Smooth muscle cell (in vitro differentiated cells): ENCODE results near the gene SORCS2. TPM values are rescaled to one million over a fixed set of nuclear protein-coding genes. Genes with fewer than 3 reads are reported as not detected.

Source experiments
- DNase-seq: peaks from one replicate; lab custom pipeline; 2025; ENCODE audit not compliant: unreplicated experiment; lab: John Stamatoyannopoulos, UW
- H2AFZ ChIP-seq: fragments of 200-600 bp; sonication (generic); 2 replicates; pipeline ENCODE4 v1.6.0; 2016; ENCODE audit warnings: antibody characterized with exemption, low read depth, mild to moderate bottlenecking
- H3F3A ChIP-seq: fragments of 200-600 bp; sonication (generic); 2 replicates; pipeline ENCODE4 v1.6.0; 2017; ENCODE audit warnings: antibody characterized with exemption, low read depth
- H3K27ac ChIP-seq: fragments of 200-600 bp; sonication (generic); 2 replicates; pipeline ENCODE4 v1.5.1; 2016; ENCODE audit warnings: low read depth, mild to moderate bottlenecking
- H3K27me3 ChIP-seq: fragments of 200-600 bp; sonication (generic); 2 replicates; pipeline ENCODE4 v1.6.1; 2016; ENCODE audit warnings: low read depth, mild to moderate bottlenecking
- H3K36me3 ChIP-seq: fragments of 200-600 bp; sonication (generic); 2 replicates; pipeline ENCODE4 v1.5.1; 2016; ENCODE audit warnings: low read depth
- H3K4me1 ChIP-seq: fragments of 200-600 bp; sonication (generic); 2 replicates; pipeline ENCODE4 v1.5.1; 2016; ENCODE audit warnings: low read depth
- H3K4me2 ChIP-seq: fragments of 200-600 bp; sonication (generic); 2 replicates; pipeline ENCODE4 v1.6.0; 2016; ENCODE audit warnings: mild to moderate bottlenecking
- H3K4me3 ChIP-seq: fragments of 200-600 bp; sonication (generic); 2 replicates; pipeline ENCODE4 v1.5.1; 2016; ENCODE audit warnings: mild to moderate bottlenecking
- H3K79me2 ChIP-seq: fragments of 200-600 bp; sonication (generic); 2 replicates; pipeline ENCODE4 v1.6.0; 2016; ENCODE audit warnings: low read depth, mild to moderate bottlenecking
- H3K9ac ChIP-seq: fragments of 200-600 bp; sonication (generic); 2 replicates; pipeline ENCODE4 v1.6.0; 2016; ENCODE audit warnings: low read depth
- H3K9me3 ChIP-seq: fragments of 200-600 bp; sonication (generic); replicated peaks from 2 replicates; pipeline ENCODE4 v1.5.1; 2016; ENCODE audit warnings: low read depth
- H4K20me1 ChIP-seq: fragments of 200-600 bp; sonication (generic); 2 replicates; pipeline ENCODE4 v1.6.0; 2016; ENCODE audit warnings: low read depth
- WGBS: methylation state at CpG from one replicate; pipeline ENCODE4 v1.1.7; 2016; ENCODE audit warnings: low lambda C conversion rate; 5-methylcytosine and 5-hydroxymethylcytosine counted together
- polyA plus RNA-seq: library from polyadenylated mRNA; unstranded; fragments of >200 nt; fragmentation: Nextera tagmentation; extraction: Ambion mirVana; gene quantifications from 2 replicates; pipeline ENCODE4 v1.2.1, GENCODE V29; 2016
- total RNA-seq: library from RNA; depleted of rRNA; stranded (reverse); fragments of >200 nt; gene quantifications from 2 replicates; pipeline ENCODE4 v1.2.3, GENCODE V29; 2014
- TF ChIP-seq, protein P1 (sequence below): fragments of 200-600 bp; sonication (generic); IDR thresholded peaks from 2 replicates; pipeline ENCODE4 v1.5.1; 2017; ENCODE audit warnings: borderline replicate concordance, mild to moderate bottlenecking, antibody characterized with exemption; ENCODE audit not compliant: insufficient read depth, poor library complexity, severe bottlenecking

SORCS2 gene
- total and polyA plus RNA-seq, 2 experiments from 2014 or later, result 5.2 to 9.3 TPM

DNA sequence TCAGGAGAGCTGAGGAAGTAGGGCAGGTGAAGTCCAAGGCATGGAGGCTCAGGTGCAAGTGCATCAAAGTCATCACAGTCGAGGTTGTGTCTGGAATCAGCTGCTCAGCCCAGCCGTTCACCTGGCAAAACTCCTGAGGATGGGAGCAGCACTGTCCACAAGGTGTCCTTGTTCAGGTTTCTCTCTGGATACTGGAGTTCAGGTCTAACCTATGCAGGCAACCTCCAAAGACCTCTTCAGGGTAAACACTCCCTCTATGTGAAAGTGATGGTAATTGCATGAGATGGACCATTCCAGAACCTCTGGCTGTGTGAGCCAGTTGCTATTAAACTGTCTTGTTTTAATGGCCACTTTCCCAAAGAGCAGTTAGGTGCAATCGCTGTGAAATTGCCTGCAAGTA, 362.6 kb downstream of the SORCS2 start:
- Histone ChIP-seq H3K27me3 (no peaks in the 10 kb centered on the region), H3K79me2 (no peaks in the 10 kb centered on the region), H2AFZ (no peak overlapping the region), H3K4me1 (no peaks in the 10 kb centered on the region), H3K4me2 (no peak overlapping the region), H3K36me3 (no peaks in the 10 kb centered on the region), H3K9ac (no peak overlapping the region), H4K20me1 (no peaks in the 10 kb centered on the region), H3K9me3 (peaks cover 6% of the 10 kb centered on the region), H3K27ac (no peak overlapping the region), H3F3A (no peaks in the 10 kb centered on the region), H3K4me3 (no peak overlapping the region)
- no peak for DNase-seq
- WGBS, result 76% methylated on average over 3 of the region's 3 CpGs
- TF ChIP-seq, protein P1, sequence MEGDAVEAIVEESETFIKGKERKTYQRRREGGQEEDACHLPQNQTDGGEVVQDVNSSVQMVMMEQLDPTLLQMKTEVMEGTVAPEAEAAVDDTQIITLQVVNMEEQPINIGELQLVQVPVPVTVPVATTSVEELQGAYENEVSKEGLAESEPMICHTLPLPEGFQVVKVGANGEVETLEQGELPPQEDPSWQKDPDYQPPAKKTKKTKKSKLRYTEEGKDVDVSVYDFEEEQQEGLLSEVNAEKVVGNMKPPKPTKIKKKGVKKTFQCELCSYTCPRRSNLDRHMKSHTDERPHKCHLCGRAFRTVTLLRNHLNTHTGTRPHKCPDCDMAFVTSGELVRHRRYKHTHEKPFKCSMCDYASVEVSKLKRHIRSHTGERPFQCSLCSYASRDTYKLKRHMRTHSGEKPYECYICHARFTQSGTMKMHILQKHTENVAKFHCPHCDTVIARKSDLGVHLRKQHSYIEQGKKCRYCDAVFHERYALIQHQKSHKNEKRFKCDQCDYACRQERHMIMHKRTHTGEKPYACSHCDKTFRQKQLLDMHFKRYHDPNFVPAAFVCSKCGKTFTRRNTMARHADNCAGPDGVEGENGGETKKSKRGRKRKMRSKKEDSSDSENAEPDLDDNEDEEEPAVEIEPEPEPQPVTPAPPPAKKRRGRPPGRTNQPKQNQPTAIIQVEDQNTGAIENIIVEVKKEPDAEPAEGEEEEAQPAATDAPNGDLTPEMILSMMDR, result no peak

DNA sequence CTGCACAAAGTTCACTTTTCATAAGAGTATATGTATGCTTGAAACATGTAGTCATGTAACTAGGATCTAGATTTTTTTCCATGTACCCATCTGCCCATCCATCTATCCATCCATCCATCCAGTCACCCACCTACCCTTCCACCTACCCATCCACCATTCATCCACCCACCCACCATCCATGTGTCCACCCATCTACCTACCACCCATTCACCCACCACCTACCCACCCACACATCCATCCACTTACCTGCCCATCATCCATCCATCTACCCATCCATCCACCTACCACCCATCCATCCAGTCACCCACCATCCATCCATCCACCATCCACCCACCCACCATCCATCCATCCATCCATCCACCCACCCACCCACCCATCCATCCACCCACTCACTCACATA, 364.2 kb downstream of the SORCS2 start:
- TF ChIP-seq, protein P1, result no peak
- Histone ChIP-seq H4K20me1 (no peaks in the 10 kb centered on the region), H3K9me3 (peaks cover 6% of the 10 kb centered on the region), H3K9ac (no peak overlapping the region), H3K4me2 (no peak overlapping the region), H3K27ac (no peak overlapping the region), H3K36me3 (no peaks in the 10 kb centered on the region), H3F3A (no peaks in the 10 kb centered on the region), H3K27me3 (no peaks in the 10 kb centered on the region), H3K4me3 (no peak overlapping the region), H3K4me1 (no peaks in the 10 kb centered on the region), H3K79me2 (no peaks in the 10 kb centered on the region), H2AFZ (no peak overlapping the region)
- DNase-seq, result no peak

DNA sequence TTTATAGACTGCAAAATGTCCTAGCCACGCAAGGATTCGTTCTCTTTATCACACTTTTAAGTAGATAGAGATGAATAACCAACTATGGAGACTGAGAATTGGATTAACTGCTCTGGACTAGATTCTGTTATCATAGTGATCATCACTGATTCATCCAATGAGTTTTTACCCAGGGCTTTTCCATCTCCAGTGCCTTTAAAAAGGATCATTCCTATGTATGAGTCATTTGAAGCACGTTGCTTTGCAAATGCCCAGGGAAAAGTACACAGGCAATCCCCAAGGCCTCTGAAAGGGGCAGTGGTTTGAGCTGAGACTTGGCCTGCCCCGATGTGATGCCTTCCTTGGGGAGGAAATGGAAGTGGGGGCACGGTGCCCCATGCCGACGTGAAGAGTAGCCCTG, 365.1 kb downstream of the SORCS2 start:
- H3K4me2 ChIP-seq, result peak overlapping the region; percentile 5
- no peak for DNase-seq

DNA sequence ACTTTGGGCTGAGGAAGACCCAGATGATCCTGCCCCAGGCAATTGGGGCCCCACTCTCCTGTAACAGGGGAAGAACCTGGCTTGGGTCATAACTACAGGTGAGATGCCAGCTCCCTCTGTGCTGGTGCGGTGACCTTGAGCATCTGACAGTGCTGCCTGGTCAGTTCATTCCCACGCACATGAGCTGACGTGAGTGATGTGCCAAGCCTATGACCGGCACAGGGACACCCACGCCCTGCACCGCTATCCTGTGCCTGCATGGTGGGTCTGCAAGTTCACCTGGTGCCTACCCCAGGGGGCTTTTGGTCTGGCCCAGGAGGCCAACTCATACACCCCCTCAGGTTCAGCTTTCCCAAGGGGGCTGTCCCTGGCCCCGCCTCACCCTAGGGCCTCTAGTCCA, 366.1 kb downstream of the SORCS2 start:
- 91% methylated on average over 7 of the region's 7 CpGs for WGBS
- Histone ChIP-seq H3K79me2 (no peaks in the 10 kb centered on the region), H3K4me1 (no peaks in the 10 kb centered on the region), H2AFZ (no peak overlapping the region), H3K27ac (no peak overlapping the region), H3K36me3 (no peaks in the 10 kb centered on the region), H3K9me3 (peaks cover 4% of the 10 kb centered on the region), H3F3A (no peaks in the 10 kb centered on the region), H3K9ac (no peak overlapping the region), H4K20me1 (no peaks in the 10 kb centered on the region), H3K4me3 (no peak overlapping the region), H3K27me3 (no peaks in the 10 kb centered on the region), H3K4me2 (no peak overlapping the region)
- TF ChIP-seq, protein P1, result no peak
- no peak for DNase-seq

More for the DNA sequence above, 365.1 kb downstream of the SORCS2 start:
- Histone ChIP-seq H3K9me3 (peaks cover 6% of the 10 kb centered on the region), H3K27me3 (no peaks in the 10 kb centered on the region), H3K4me3 (no peak overlapping the region), H4K20me1 (no peaks in the 10 kb centered on the region), H2AFZ (no peak overlapping the region), H3K9ac (no peak overlapping the region), H3K27ac (no peak overlapping the region), H3K36me3 (no peaks in the 10 kb centered on the region), H3K79me2 (no peaks in the 10 kb centered on the region), H3K4me1 (no peaks in the 10 kb centered on the region), H3F3A (no peaks in the 10 kb centered on the region)
- 54% methylated on average over 7 of the region's 7 CpGs for WGBS
- TF ChIP-seq, protein P1, result no peak
